Effector CD8-positive, alpha-beta T cell (primary cell): ENCODE measurements around the gene PANK4.
"Not testable (repeated sequence)": the region's sequence is repeated elsewhere in the genome, so short reads cannot be mapped to it uniquely, and the experiment has no call there.

ENCODE experiments used
- DNase-seq: peaks from one replicate; lab custom pipeline; 2025; lab: John Stamatoyannopoulos, UW

Gene PANK4

DNA sequence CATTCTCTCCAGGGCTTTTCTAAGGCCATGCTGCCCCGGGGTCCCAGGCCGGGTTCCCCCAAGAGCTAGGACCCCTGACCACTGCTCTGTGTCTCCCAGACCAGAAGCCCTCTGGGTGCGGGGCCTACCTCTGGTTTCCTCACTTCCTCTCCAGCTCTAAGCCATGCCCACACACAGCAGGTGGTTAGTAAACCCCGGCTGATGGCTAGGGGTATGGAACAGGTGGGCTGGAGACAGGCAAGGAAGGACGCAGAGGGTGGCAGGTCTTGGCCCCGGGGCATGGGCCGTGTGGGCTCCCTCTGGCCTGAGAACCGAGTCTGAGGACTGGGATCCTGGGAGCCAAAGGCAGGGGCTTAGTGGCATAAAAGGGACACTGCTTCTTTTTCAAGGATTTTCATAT is 66.2 kb downstream of the PANK4 start:
- no peak for DNase-seq

DNA sequence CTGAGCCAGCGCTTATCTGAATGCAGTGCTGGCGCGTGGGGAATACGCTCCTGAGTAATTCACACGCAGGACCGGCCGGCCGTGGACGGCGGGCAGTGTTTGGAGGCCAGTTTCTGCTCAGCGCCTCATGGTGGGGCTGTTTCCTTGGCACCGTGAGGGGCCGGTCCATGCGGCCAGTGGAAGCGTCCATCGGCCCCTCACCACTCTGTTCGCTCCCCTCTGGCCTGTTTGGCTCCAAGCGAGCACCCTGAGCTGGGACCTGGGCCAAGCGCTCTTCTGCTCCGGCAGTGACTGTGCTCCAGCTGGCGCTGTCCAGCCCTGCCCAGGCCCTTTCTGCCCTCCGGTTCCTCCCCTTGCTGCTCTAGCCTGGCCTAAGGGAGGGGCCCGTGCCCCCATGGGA is 66.6 kb downstream of the PANK4 start:
- DNase-seq = no peak

DNA sequence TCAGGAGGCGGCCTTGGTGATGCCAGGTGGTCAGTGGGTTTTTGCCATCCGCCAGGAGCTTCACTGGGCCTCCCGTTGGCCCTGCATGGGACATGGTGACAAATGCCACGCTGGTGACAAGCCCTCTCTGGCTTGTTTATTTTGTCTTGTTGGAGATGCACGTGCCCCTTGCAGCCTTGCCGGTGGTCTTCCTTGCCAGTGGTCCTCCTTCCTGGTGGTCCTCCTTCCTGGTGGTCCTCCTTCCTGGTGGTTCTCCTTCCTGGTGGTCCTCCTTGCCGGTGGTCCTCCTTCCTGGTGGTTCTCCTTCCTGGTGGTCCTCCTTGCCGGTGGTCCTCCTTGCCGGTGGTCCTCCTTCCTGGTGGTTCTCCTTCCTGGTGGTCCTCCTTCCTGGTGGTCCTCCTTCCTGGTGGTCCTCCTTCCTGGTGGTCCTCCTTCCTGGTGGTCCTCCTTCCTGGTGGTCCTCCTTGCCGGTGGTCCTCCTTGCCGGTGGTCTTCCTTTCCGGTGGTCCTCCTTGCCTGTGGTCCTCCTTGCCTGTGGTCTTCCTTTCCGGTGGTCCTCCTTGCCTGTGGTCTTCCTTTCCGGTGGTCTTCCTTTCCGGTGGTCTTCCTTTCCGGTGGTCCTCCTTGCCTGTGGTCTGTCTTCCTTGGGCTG is 67.2 kb downstream of the PANK4 start:
- not testable (repeated sequence) for DNase-seq

DNA sequence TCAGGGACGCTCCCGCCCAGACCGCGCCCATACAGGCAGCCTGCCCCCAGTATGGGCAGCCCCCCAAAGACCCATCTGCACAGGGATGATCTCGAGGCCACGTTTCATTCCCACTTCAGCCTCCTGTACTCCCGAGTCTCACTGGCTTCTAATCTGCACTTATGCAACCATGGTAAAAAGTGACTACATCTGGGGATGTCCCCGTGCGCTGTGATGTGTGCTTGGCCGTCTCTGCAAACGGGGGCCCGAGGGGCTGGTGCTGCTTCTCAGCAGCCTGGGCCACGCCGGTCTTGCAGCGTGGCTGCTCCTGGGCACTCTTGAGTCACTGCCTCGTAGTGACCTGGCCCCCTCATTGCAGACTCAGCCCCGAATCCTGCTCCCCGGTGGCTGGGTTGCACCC is 67.7 kb downstream of the PANK4 start:
- DNase-seq = no peak
